Right forelimb (tissue), 1 donor: Measurements from ENCODE around the gene LRRC27.
"Not testable (repeated sequence)": the region's sequence is repeated elsewhere in the genome, so short reads cannot be mapped to it uniquely, and the experiment has no call there.

Experiments
- DNase-seq: peaks from one replicate; pipeline ENCODE4 v3.0.0-alpha.2; 2018

Gene LRRC27

DNA sequence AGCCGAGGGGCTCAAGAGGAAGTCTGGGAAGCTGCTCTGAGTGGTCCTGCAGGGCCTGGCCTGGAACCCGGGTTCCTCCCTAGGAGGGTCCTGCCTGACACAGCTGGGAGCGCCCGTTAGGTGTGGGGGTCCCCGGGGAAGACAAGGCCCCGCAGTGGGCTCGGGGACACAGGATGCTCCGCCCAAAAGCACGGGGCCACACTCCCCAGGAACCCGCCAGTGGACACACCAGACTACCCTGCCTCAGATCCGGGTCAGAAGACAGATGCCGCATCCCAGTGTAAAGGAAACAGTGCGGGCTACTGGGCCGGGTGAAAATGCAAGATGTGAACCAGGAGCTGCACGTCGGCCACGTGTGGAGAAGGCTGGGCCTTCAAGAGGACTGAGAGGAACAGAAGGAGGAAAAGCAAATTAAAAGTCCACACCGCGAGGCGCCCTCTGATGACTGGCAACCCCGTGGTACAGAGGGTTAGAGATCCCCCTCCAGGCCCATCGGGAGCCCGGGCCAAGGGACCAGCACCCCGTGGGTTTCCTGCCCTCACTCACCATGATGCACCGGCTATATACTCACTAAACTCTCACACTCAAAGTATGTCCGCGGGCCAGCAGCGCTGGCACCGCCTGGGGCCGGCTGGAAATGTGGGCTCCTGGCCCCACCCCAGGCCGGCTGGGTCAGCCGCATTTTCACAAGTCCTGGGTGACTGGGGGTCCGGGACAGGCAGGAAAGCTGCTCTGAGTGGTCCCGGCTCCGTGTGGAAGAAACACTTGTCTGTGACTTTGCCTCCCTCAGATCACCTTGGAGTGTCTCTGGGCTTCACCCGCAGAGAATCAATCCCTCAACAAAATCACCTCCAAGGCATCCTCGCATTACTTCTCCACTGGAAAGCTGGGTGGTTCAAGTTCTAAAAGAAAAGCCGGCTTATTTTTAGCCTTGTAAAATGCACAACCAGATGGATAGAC lies 30.3 kb upstream of the LRRC27 start:
- DNase-seq = no peak

DNA sequence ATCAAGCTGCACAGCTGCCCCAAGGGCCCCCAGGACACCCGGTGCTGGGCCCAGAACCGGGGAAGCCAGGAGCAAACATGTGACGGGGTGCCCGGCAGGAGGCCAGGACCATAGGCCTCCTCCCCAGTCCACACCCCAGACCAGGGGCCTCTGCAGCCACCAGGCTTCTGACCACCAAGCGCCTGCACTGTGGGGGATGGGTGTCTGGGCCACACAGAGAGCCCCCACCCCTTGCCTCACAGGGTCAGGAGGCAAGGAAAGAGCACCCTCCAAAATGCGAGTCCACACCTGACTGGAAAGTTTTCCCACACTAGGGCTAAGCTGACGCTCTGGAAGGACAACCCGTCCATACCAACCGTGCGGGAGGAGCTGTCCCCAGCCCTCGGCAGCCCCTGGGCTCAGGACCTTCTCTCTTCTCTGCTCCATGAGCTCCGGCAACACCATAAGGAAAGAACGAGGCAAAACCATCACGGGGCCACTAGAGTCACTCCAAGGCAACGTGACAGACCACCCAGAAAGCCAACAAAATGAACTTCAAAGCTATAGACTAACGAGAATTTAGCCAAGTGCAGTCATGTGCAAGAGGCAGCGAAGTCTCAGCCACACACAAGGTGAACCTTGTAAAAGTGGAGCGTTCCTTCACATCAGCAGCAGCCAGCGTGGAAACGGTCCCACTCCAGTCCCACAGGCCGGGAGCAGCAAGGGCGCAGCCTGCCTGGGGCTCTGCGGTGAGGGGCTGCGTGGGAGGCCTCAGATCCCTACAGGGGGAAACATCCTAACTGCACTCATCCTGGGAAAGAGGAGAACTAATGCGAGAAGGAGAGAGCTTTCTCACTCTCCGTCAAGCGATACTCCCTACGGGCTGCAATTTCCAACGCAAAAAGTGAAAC lies 29.3 kb upstream of the LRRC27 start:
- DNase-seq = no peak

DNA sequence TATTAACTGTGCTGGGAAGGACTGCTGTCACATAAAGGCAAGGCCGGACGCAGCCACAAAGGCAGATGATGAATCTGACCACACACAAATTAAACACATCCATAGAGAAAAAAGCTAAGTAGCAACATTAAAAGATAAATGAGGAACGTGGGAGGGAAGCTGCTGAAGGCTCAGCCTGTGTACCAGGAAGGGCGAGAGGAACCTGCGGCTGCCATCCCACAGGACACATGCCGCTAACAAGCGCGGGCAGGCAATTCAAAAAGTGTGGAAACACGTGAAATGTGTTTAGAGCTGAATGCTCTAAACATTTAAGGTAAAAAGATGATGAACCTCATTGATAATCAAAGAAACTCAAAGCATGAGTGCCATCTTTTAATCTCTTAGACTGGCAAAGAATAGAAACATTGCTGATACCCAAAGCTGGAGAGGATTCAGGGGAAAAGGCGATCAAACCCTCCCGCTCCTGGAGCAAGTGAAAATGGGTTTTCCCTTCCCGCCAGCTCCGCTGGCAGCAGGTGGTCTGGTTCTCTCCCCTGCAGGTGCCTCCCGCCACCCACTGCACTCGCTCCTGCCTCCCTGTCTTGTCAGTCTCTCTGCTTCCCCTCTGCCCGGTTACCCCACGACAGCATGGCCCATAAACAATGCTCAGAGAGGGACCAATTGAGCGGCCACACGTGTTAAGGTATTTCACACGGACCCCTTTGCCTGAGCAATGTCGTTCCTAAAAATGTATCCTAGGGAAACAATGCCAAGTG lies 28.5 kb upstream of the LRRC27 start:
- no peak for DNase-seq

- DNase-seq = no peak
Observed at GRCh38 chr10:132304756-132305509, 27.1 kb upstream of the LRRC27 start.

DNA sequence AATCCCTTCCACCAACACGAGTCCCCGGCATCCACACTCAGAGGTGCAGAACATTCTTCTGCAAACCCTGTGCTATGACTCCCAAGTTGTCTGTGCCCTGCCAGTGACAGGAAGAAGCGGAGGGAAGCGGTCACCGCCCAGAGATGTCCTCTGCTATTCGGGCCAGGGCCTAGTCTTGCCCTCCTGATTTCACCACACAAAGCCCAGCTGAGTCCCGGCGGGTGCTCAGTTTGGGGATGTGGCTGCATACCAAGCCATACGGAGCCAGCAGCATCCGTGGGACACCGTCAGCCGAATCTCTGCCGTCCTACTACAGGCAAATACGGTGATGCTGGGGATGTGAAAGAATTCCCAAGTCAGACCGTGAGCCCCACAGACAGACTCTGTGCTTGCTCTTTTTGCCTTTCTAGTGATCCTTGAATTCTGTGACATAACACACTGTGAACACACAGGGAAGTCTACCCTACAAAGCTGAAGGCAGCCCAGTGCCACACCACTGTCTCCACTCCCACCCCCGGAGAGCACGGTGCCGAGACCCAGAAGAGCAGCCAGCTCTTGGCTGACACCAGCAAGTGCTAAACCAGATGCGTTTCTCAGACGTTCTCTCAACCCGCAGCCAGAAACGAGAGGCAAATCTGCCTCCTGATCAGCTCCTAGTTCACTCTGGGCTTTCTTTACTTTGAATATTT lies 26.2 kb upstream of the LRRC27 start:
- no peak for DNase-seq

- no peak for DNase-seq
Observed at GRCh38 chr10:132306343-132306685, 25.7 kb upstream of the LRRC27 start.

GRCh38 chr10:132306864-132307751 lies 24.9 kb upstream of the LRRC27 start:
- DNase-seq = no peak

DNA sequence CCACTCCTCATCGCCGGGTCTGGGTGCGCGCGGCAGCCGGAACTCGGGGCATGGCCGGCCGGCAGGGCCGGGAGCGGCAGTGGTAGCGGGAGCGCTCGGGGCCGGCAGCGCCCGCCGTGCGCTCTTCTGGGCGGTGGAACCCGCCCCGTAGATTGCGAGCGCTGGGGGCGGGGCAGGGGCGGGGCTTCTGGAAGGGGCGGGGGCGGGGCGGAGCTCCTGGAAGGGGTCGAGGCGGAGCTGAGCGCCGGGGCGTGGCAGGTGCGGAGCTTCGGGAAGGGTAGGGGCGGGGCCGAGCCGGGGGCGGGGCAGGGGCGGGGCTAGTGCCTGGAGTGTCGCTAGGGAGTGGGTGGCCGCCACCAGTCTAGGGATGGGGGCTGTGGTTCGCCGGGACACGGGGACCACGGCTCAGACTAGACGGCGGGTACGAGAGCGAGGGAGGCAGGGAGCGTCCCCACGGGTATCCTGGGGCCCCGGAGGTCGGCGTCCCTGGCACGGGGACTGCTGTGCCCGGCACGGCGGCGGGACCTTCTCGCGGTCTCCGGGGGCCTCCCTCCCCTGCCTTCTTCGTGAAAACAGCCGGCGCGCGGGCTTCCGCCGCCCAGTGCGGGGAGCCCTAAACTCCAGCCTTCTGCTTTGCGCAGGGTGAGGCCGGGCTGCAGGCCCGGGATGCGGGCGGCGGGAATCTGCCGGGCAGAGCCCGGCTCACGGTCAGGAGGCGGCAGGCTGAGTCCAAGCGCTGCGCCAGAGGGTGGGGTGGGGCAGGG lies 24.0 kb upstream of the LRRC27 start, which contains the start of gene STK32C:
Gene STK32C, minus strand, starts transcription at position 128 of the 764 bp plus-strand sequence. Its CDS starts 117 bp downstream, at position 11.
- DNase-seq = peak; percentile 95

DNA sequence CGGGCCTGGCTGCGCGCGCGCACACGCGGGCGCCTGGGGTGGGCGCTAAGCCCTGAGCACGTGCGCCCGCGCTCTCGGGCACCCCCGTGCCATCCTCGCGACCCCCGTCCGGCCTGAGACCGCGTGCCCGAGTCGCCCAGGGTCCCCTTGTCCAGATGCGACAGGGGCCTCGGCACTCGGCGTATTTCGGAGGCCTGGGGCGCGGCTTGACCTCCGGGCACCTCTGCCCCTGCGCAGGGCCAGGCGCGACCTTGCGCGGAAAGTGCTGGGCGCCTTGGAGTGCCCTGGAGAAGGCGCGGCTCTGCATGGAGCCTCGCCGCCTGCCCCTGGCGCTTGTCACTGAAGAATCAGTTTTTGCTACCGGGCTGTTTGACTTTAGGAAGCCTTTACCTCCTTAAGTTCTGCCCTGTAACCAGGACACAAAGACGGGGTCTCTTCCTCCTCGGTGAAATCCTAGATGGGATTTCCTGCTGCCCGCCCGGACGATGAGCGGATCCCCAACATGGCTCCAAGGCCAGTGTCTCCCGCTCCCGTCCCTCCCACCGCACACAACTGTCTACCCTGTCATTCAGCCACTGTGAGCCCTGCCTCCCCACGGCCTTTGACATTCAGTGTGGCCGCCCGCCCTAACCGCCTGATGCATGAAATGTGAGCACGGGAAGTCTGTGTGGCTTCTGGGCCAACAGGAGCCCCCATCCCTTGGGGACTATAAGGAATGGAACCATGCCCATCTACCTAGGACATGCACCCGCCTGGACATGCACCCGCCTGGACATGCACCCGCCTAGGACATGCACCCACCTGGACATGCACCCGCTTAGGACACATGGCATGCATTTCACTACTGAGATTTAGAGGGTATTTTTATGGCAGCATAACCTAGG lies 23.2 kb upstream of the LRRC27 start:
- no peak for DNase-seq

- DNase-seq = no peak
Observed at GRCh38 chr10:132309471-132309865, 22.5 kb upstream of the LRRC27 start.

GRCh38 chr10:132309879-132310591 lies 22.0 kb upstream of the LRRC27 start:
- DNase-seq = no peak

DNA sequence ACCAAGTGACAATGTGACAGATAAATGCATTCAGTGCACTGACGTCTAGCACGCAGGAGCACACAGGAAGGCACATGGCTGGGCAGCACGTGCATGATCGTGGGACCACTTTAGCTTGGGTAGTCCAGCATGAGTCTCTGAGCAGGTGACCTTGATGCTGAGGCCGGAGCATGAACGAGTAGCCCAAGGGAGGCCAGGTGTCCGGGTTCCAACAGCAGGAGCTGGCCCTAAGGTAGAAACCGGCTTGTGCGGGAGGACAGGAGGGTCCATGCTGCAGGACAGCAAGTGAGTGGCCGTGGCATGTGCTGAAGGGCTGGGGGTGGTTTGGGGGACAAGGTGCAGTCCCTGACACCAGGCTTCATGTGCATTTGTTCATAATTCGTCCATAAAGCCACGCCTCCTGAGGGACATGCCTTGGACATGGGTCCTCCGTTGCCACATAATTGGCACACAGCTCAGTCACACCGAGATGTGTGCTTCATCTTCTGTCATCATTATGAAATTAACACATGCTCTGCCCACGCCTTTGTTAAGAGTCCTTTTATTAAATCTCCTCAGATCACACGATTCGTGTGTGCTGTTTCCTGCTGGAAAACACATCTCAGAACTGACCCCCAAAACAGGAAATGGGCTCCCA lies 21.2 kb upstream of the LRRC27 start:
- no peak for DNase-seq

DNA sequence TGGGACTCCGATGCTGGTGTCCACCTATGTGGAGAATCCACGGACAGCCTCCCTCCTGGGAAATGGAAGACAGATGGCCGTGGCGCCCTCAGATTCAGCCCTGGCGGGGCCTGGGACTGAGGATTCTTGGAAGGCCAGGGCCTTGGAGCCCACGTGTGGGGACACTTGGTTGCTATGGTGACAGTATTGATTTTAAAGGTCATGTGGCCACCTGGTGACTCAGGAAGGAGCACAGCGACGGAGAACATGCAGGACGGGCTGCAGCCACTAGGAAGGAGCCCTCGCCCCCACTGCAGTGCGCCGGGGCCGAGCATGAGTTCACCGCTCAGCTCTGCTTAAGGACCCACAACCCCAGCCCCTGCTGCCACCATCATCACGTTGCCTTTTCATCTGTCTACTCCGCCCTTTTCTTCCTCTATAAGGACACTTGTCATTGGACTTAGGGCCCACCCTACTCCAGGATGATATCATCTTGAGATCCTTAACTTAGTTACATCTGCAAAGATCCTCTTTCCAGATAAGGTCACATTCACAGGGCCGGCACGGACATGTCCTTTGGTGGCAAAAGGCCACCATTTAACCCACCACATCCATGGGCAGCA lies 20.6 kb upstream of the LRRC27 start:
- no peak for DNase-seq

GRCh38 chr10:132313305-132313704 lies 18.7 kb upstream of the LRRC27 start:
- DNase-seq = no peak

DNA sequence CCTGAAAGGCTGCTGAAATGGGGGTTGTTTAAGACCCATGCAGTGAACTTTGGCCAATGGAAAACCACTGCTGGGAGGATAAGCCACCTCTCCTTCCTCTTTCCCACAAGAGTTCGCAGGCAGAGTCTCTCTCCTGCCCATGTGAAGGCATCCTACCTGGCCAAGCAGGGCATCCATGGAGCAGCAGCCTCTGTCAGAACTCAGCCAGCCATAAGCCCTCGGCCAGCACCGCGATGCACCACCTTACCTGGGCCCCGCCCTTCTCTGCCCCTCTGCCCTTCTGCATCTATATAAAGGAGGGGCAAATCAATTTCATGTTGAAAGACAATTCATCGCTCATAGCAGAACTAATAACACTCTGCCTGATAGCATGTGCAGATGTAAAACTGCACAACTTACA lies 18.1 kb upstream of the LRRC27 start:
- no peak for DNase-seq

DNA sequence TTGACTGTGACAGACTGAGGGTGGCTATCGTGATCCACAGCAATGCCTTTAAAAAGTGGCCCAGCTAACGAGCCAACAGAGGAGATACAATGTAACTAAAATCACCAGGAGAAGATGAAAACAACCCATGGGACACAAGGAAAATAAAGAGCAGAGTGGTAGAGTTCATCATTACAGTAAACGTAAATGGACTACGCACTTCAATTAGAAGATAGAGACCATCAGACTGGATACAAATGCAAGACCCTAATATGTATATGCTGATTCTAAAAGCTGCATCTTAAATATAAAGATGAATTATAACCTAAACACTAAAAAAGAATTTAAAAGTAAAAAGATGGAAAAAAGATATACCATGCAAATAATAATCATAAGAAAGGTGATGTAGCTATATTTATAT lies 17.7 kb upstream of the LRRC27 start:
- no peak for DNase-seq

DNA sequence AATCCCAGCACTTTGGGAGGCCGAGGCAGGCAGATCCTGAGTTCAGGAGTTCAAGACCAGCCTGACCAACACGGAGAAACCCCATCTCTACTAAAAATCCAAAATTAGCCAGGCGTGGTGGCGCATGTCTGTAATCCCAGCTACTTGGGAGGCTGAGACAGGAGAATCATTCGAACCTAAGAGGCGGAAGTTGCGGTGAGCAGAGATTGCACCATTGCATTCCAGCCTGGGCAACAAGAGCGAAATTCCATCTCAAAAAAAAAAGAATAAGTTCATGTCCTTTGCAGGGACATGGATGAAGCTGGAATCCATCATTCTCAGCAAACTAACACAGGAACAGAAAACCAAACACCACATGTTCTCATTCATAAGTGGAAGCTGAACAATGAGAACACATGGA lies 17.1 kb upstream of the LRRC27 start:
- DNase-seq = not testable (repeated sequence)
